Measurements from ENCODE around the gene LTBP1. TPM values are rescaled to one million over a fixed set of nuclear protein-coding genes. Genes with fewer than 3 reads are reported as not detected.

LTBP1 gene
- total and polyA plus RNA-seq, 2 experiments from 2014 or later = 15.7 to 49.8 TPM

- TF ChIP-seq CREB1 (CRISPR knock-in tag; IDR thresholded peaks at IDR 0.05; ENCODE audit: low read depth) (no peak), EZH2phosphoT487 (IDR thresholded peaks at IDR 0.05; ENCODE audit: unreplicated experiment) (no peak), ZNF331 (CRISPR knock-in tag; IDR thresholded peaks at IDR 0.05; ENCODE audit: low read depth) (no peak), POLR2AphosphoS5 (IDR thresholded peaks at IDR 0.05; ENCODE audit: low read depth) (no peak)
Observed at GRCh38 chr2:33038230-33038629, 91.5 kb downstream of the LTBP1 start (continued).

- Mint-ChIP-seq H3K27me3 (ENCODE audit: insufficient read depth, low read depth, poor library complexity) (peaks cover 2% of the 10 kb centered on the region), H3K27ac (no peak overlapping the region; the same call in 1 of the 2 replicates), H3K4me3 (no peak overlapping the region), H3K9me3 (no peaks in the 10 kb centered on the region; the same call in 2 of the 3 replicates), H3K4me1 (peaks cover 3% of the 10 kb centered on the region; the same call in 2 of the 3 replicates), H3K36me3 (ENCODE audit: low read depth) (no peaks in the 10 kb centered on the region; the same call in 2 of the 3 replicates)
- H2AFZ ChIP-seq = no peak overlapping the region
- H3K27ac ChIP-seq (ENCODE audit: low read depth) = no peak overlapping the region
- H3K9me2 ChIP-seq (ENCODE audit: insufficient read depth) = no peaks in the 10 kb centered on the region
- peaks cover 4% of the 10 kb centered on the region; the same call in 1 of the 2 replicates for H3K4me1 ChIP-seq (ENCODE audit: insufficient read depth)
- H3K27me3 ChIP-seq (ENCODE audit: insufficient read depth) = no peaks in the 10 kb centered on the region
- TF ChIP-seq ETS1 (IDR thresholded peaks at IDR 0.05) (no peak), JUNB (IDR thresholded peaks at IDR 0.05; ENCODE audit: unreplicated experiment) (no peak), CTCF (conservative IDR thresholded peaks at IDR 0.05; ENCODE audit: low read depth in 2 of 2) (no peak), ZNF462 (CRISPR knock-in tag; IDR thresholded peaks at IDR 0.05) (no peak), ZNF114 (CRISPR knock-in tag; IDR thresholded peaks at IDR 0.05) (no peak), ZNF331 (CRISPR knock-in tag; IDR thresholded peaks at IDR 0.05; ENCODE audit: low read depth) (no peak), STAT1 (IDR thresholded peaks at IDR 0.05; ENCODE audit: unreplicated experiment) (no peak), POLR2AphosphoS5 (IDR thresholded peaks at IDR 0.05; ENCODE audit: low read depth) (no peak), CREB1 (CRISPR knock-in tag; IDR thresholded peaks at IDR 0.05; ENCODE audit: low read depth) (no peak), EZH2 (IDR thresholded peaks at IDR 0.05; ENCODE audit: low read depth, unreplicated experiment) (no peak), NANOG (IDR thresholded peaks at IDR 0.05; ENCODE audit: borderline replicate concordance) (no peak), REST (IDR thresholded peaks at IDR 0.05; ENCODE audit: unreplicated experiment) (no peak), EZH2phosphoT487 (IDR thresholded peaks at IDR 0.05; ENCODE audit: unreplicated experiment) (no peak)
- H4K20me1 ChIP-seq (replicated peaks; ENCODE audit: insufficient read depth) = no peaks in the 10 kb centered on the region
- no peaks in the 10 kb centered on the region for H3K36me3 ChIP-seq (ENCODE audit: insufficient read depth)
- H3K4me3 ChIP-seq = no peak overlapping the region
- H3K4me2 ChIP-seq = no peak overlapping the region
- no peaks in the 10 kb centered on the region for H3F3A ChIP-seq (replicated peaks; ENCODE audit: low read depth)
- DNase-seq (ENCODE audit: low spot score) (no peak), ATAC-seq (peak; percentile 39; the same call in 2 of the 3 replicates)
- no peaks in the 10 kb centered on the region for H3K79me2 ChIP-seq (replicated peaks; ENCODE audit: insufficient read depth)
Observed at GRCh38 chr2:33038799-33039198, 92.0 kb downstream of the LTBP1 start.

Data from GM23338 (cell line).